Adrenal gland (tissue), 12 donors: ENCODE results near the gene DGKE. TPM values are rescaled to one million over a fixed set of nuclear protein-coding genes. Genes with fewer than 3 reads are reported as not detected.

Source experiments
- DNase-seq, 7 donors: peaks; one replicate each; pipeline ENCODE4 v3.0.0-alpha.2; 2019 to 2020
- H3K27ac ChIP-seq, 5 donors: fragments of 200-600 bp; sonication (generic) in 4 of 5; 1 replicate in 3 of 5; 2 replicates in 2 of 5; pipeline versions ENCODE4 v1.5.1 to v1.8.0; 2016 to 2020; ENCODE audit warnings: mild to moderate bottlenecking in 1 of 5
- H3K27me3 ChIP-seq: fragments of 200-600 bp; 2 replicates; pipeline ENCODE4 v1.8.0; 2021
- H3K36me3 ChIP-seq, 2 donors: fragments of 200-600 bp; replicated peaks in 1 of 2; 1 replicate in 1 of 2; 2 replicates in 1 of 2; pipeline versions ENCODE4 v1.5.1 to v1.8.0; 2018 to 2022
- H3K4me1 ChIP-seq, 2 donors: fragments of 200-600 bp; replicated peaks in 1 of 2; 1 replicate in 1 of 2; 2 replicates in 1 of 2; pipeline versions ENCODE4 v1.5.1 to v1.8.0; 2018 to 2021
- H3K4me3 ChIP-seq, 4 donors: fragments of 200-600 bp; sonication (generic) in 3 of 4; one replicate each; pipeline ENCODE4 v1.5.1; 2016 to 2018
- H3K9me3 ChIP-seq, 3 donors: fragments of 200-600 bp; sonication (generic) in 1 of 3; replicated peaks in 1 of 3; 1 replicate in 2 of 3; 2 replicates in 1 of 3; pipeline versions ENCODE4 v1.5.1 to v1.8.0; 2016 to 2021
- POLR2A ChIP-seq, 2 donors: fragments of 450-650 bp; IDR thresholded peaks; one replicate each; pipeline ENCODE4 v1.6.1; 2017; ENCODE audit warnings: antibody characterized with exemption in 2 of 2, mild to moderate bottlenecking in 2 of 2, moderate library complexity in 1 of 2
- WGBS, 4 donors: extraction: QIAGEN DNeasy Blood & Tissue Kit in 2 of 4; methylation state at CpG; one replicate each; pipeline versions ENCODE4 v1.1.5 to v1.1.7; 2013 to 2017; 5-methylcytosine and 5-hydroxymethylcytosine counted together
- intact Hi-C, 2 donors: fragments of 100-400 bp; cut with DNase I; formaldehyde crosslinking; loops; one replicate each; pipeline versions ENCODE4 v1.14.1 to v1.15.0; 2022 to 2023
- polyA plus RNA-seq, 3 donors: library from polyadenylated mRNA; stranded (reverse); fragments of 200-250 nt in 2 of 3; fragments of 350-450 nt in 1 of 3; fragmentation: Illumina TruSeq in 1 of 3; extraction: RNeasy Lipid Tissue Mini Kit (QIAGEN cat#74804) in 1 of 3; gene quantifications; one replicate each; pipeline ENCODE4 v1.2.3, GENCODE V29; 2013 to 2014
- total RNA-seq, 9 donors: library from RNA; depleted of rRNA in 4 of 9; stranded (reverse); fragments of >200 nt in 4 of 9; fragments of 120-200 nt in 1 of 9; fragmentation: NEBNext Ultra II Directional in 1 of 9; extraction: Animal tissue kit (Norgen Biotek cat#: 25700) in 1 of 9; gene quantifications; one replicate each; pipeline versions ENCODE4 v1.1.0 to v1.2.4, GENCODE V29; 2013 to 2023
- TF ChIP-seq, protein P1 (sequence below), 6 experiments: fragments of 450-650 bp in 4 of 6; fragments of 200-600 bp in 2 of 6; sonication (generic) in 1 of 6; IDR thresholded peaks; 1 replicate in 5 of 6; 2 replicates in 1 of 6; pipeline versions ENCODE4 v1.5.1 to v1.8.0; 2016 to 2021; ENCODE audit warnings: antibody characterized with exemption in 6 of 6, mild to moderate bottlenecking in 2 of 6, moderate library complexity in 1 of 6
- donor health status: healthy with polysubstance abuse.
- donor health status: Bipolar disorder and iron deficiency.
- donor health status: DM: yes; HTN: yes; CAD: no.
- donor health status: DM: no; HTN: no; CAD: no.
- donor health status: DM: no; HTN: no; CAD: no.
- donor health status: DM: yes; HTN: yes; CAD: no.

Gene DGKE
- total and polyA plus RNA-seq, 12 donors = 0.97 to 8.4 (median 3.8) TPM

- TF ChIP-seq, protein P1, sequence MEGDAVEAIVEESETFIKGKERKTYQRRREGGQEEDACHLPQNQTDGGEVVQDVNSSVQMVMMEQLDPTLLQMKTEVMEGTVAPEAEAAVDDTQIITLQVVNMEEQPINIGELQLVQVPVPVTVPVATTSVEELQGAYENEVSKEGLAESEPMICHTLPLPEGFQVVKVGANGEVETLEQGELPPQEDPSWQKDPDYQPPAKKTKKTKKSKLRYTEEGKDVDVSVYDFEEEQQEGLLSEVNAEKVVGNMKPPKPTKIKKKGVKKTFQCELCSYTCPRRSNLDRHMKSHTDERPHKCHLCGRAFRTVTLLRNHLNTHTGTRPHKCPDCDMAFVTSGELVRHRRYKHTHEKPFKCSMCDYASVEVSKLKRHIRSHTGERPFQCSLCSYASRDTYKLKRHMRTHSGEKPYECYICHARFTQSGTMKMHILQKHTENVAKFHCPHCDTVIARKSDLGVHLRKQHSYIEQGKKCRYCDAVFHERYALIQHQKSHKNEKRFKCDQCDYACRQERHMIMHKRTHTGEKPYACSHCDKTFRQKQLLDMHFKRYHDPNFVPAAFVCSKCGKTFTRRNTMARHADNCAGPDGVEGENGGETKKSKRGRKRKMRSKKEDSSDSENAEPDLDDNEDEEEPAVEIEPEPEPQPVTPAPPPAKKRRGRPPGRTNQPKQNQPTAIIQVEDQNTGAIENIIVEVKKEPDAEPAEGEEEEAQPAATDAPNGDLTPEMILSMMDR (IDR thresholded peaks at IDR 0.05) = no peak
- 87 to 94% (median 91%) methylated on average over 9 of the region's 9 CpGs for WGBS, 4 donors
- H3K27ac ChIP-seq = no peak overlapping the region
- intact Hi-C loops = no loop called here
- no peak overlapping the region for H3K4me3 ChIP-seq
- no peaks in the 10 kb centered on the region for H3K36me3 ChIP-seq
- DNase-seq = no peak
- H3K9me3 ChIP-seq = no peaks in the 10 kb centered on the region
- no peaks in the 10 kb centered on the region for H3K27me3 ChIP-seq
- H3K4me1 ChIP-seq = no peaks in the 10 kb centered on the region
These were observed 24.7 kb upstream of the DGKE start for GRCh38 chr17:56809106-56809819.

- intact Hi-C loops = no loop called here
- no peak for DNase-seq
- TF ChIP-seq, protein P1 (IDR thresholded peaks at IDR 0.05) = no peak
- TF ChIP-seq POLR2A (IDR thresholded peaks at IDR 0.05) = no peak
- Histone ChIP-seq H3K27me3 (no peaks in the 10 kb centered on the region), H3K4me1 (no peaks in the 10 kb centered on the region), H3K36me3 (no peaks in the 10 kb centered on the region), H3K9me3 (no peaks in the 10 kb centered on the region), H3K27ac (no peak overlapping the region), H3K4me3 (no peak overlapping the region)
- WGBS, 4 donors = 79 to 88% (median 84%) methylated on average over 1 of the region's 1 CpG
These were observed 24.2 kb upstream of the DGKE start for GRCh38 chr17:56809820-56810179.

DNA sequence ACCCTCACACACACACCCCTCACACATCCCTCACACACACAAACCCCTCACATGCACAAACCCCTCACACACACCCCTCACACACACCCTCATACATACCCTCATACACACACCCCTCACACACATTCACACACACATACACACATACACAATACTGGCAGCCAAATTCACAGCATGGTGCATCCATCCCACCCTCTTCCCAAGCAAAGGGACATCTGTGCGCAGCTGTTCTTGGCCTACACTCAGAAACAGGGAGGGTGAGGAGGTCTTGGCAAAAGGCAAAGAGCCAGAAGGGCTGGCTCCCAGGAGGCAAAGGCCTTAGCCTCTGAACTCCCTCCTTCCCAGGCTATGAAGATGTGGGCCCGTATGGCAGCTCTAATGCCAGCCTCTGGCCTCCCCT lies 23.6 kb upstream of the DGKE start:
- TF ChIP-seq, protein P1 (IDR thresholded peaks at IDR 0.05) = no peak
- TF ChIP-seq POLR2A (IDR thresholded peaks at IDR 0.05) = no peak
- 25 to 66% (median 58%) methylated on average over 2 of the region's 2 CpGs for WGBS, 4 donors
- intact Hi-C loops = no loop called here
- Histone ChIP-seq H3K27ac (no peak overlapping the region), H3K36me3 (no peaks in the 10 kb centered on the region), H3K4me1 (no peaks in the 10 kb centered on the region), H3K4me3 (no peak overlapping the region), H3K27me3 (no peaks in the 10 kb centered on the region), H3K9me3 (no peaks in the 10 kb centered on the region)
- no peak for DNase-seq

- DNase-seq = no peak
These were observed 22.8 kb upstream of the DGKE start for GRCh38 chr17:56810891-56811775.

More at GRCh38 chr17:56810891-56811775, 22.8 kb upstream of the DGKE start:
- Histone ChIP-seq H3K27me3 (no peaks in the 10 kb centered on the region), H3K27ac (no peak overlapping the region), H3K4me3 (no peak overlapping the region), H3K4me1 (no peaks in the 10 kb centered on the region), H3K36me3 (no peaks in the 10 kb centered on the region), H3K9me3 (no peaks in the 10 kb centered on the region)
- intact Hi-C loops = no loop called here
- 84 to 91% (median 89%) methylated on average over 12 of the region's 12 CpGs for WGBS, 4 donors
- TF ChIP-seq, protein P1 (IDR thresholded peaks at IDR 0.05) = no peak
- no peak for TF ChIP-seq POLR2A (IDR thresholded peaks at IDR 0.05)
